GM12873 (cell line): ENCODE data around the gene ARHGEF33.

Experiments used
- CTCF ChIP-seq: IDR thresholded peaks from 2 replicates; pipeline ENCODE4 v1.5.1; 2012; ENCODE audit warnings: low read depth, mild to moderate bottlenecking, moderate library complexity, low read length, control low read depth; ENCODE audit not compliant: insufficient read depth; ENCODE audit errors: missing control alignments

Gene ARHGEF33

GRCh38 chr2:38873763-38874162 is 15.9 kb upstream of the ARHGEF33 start:
- TF ChIP-seq CTCF, result no peak

DNA sequence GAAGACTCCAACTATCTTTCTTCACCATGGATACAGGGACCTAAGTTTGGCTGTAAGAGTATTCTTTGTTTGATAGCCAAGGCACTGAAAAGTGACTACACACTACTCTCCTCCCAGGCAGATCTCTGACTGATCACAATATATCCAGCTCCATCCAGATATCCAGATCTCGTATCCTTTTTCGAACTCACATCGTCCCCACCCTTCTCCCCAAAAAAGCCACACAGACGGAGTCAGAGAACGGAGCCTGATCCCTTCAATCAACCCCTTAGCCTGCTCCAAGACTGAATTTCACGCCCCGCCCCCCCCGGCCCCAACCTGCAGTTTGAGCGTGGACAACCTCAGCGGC is 14.5 kb upstream of the ARHGEF33 start:
- no peak for TF ChIP-seq CTCF

GRCh38 chr2:38875576-38876367 is 13.9 kb upstream of the ARHGEF33 start, which contains the start of the genes DHX57 and MORN2:
Gene DHX57, minus strand, starts transcription at chr2:38875934. Its CDS starts 7,529 bp downstream, at chr2:38868405.
Gene MORN2, plus strand, starts transcription at chr2:38875976.
- no peak for TF ChIP-seq CTCF

DNA sequence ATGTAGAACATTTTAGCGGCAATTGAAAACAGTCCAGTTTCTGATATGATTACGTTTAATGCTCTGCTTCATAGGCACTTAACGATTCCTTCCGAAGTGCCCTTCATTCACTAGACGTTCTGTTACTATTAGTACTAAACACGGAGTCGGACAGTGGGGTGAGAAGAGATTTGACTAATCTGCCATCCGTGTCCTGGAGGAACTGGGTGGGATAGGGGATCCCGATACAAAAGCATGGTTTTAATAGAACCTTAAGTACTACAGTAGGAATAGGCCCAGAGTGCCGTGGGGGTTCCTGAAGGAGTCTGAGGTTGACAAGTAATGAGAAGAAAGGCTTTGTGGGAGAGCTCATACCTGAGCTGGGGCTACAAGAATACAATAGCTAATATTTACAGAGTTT is 13.3 kb upstream of the ARHGEF33 start:
- TF ChIP-seq CTCF, result no peak

DNA sequence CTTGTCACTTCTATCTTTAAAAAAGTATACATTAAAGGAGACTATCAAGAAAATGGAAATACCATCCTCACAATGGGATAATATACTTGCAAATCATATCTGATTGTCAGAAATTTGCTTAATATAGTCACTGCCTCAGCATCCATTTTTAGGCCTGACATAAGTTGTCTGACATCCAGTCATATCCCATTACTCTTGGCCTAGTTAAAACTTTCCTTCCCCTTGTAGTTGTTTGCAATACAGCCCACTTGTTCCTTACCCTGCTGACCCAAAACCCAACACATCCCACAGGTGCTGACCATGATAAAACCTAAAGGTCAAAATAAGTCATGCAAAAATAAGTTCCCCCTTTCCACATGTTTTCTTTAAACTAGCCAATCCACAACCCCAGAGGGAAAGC is 3.6 kb upstream of the ARHGEF33 start:
- TF ChIP-seq CTCF, result no peak

GRCh38 chr2:38887347-38887746 is 2.3 kb upstream of the ARHGEF33 start:
- no peak for TF ChIP-seq CTCF

GRCh38 chr2:38887902-38888554 is 1.6 kb upstream of the ARHGEF33 start:
- no peak for TF ChIP-seq CTCF
